ENCODE data around the gene EFHC2. TPM values are rescaled to one million over a fixed set of nuclear protein-coding genes. Genes with fewer than 3 reads are reported as not detected.

EFHC2 gene
- total RNA-seq = 0.81 TPM in 1 of 2 replicates, not detected in the other

- peak within 1 kb of the TSS; percentile 65 for H3K4me3 ChIP-seq (ENCODE audit: low read depth, low read length)
- no peak for TF ChIP-seq CTCF (conservative IDR thresholded peaks at IDR 0.05; ENCODE audit: low read depth, low read length)
- no peak for DNase-seq (ENCODE audit: low read depth)
Observed at GRCh38 chrX:44343412-44344141, at the start of gene EFHC2. TSS of gene EFHC2 (minus strand) at chrX:44343672. CDS start at chrX:44343588, 84 bp downstream.

- DNase-seq (ENCODE audit: low read depth) = no peak
- TF ChIP-seq CTCF (conservative IDR thresholded peaks at IDR 0.05; ENCODE audit: low read depth, low read length) = no peak
- no peak overlapping the region for H3K4me3 ChIP-seq (ENCODE audit: low read depth, low read length)
Observed at GRCh38 chrX:44392767-44393166, 49.3 kb upstream of the EFHC2 start.

GRCh38 chrX:44384688-44385338 is 41.3 kb upstream of the EFHC2 start:
- no peak for TF ChIP-seq CTCF (conservative IDR thresholded peaks at IDR 0.05; ENCODE audit: low read depth, low read length)
- H3K4me3 ChIP-seq (ENCODE audit: low read depth, low read length) = no peak overlapping the region
- no peak for DNase-seq (ENCODE audit: low read depth)

- no peak for TF ChIP-seq CTCF (conservative IDR thresholded peaks at IDR 0.05; ENCODE audit: low read depth, low read length)
- H3K4me3 ChIP-seq (ENCODE audit: low read depth, low read length) = no peak overlapping the region
- no peak for DNase-seq (ENCODE audit: low read depth)
Observed at GRCh38 chrX:44382871-44383270, 39.4 kb upstream of the EFHC2 start.

GRCh38 chrX:44352758-44353157 is 9.3 kb upstream of the EFHC2 start:
- DNase-seq (ENCODE audit: low read depth) = no peak
- no peak overlapping the region for H3K4me3 ChIP-seq (ENCODE audit: low read depth, low read length)
- TF ChIP-seq CTCF (conservative IDR thresholded peaks at IDR 0.05; ENCODE audit: low read depth, low read length) = no peak

- H3K4me3 ChIP-seq (ENCODE audit: low read depth, low read length) = no peak overlapping the region
- TF ChIP-seq CTCF (conservative IDR thresholded peaks at IDR 0.05; ENCODE audit: low read depth, low read length) = no peak
- DNase-seq (ENCODE audit: low read depth) = no peak
Observed at GRCh38 chrX:44349561-44349960, 6.1 kb upstream of the EFHC2 start.

Data from epithelial cell of proximal tubule (primary cell).